ENCODE measurements around the gene OR1N1. TPM values are rescaled to one million over a fixed set of nuclear protein-coding genes. Genes with fewer than 3 reads are reported as not detected.

The OR1N1 gene
- total and polyA plus RNA-seq, 2 donors (not counting 3 experiments of a cell fraction or from before 2014, with no cell fraction given), result 0.08 TPM; not detected in 1

GRCh38 chr9:122510502-122510901, 16.6 kb downstream of the OR1N1 start, which contains the start of gene OR1J2:
TSS of gene OR1J2 (plus strand) at chr9:122510802. CDS start at chr9:122510802, 0 bp downstream.
- H3K79me2 ChIP-seq (ENCODE audit: control insufficient read depth, insufficient read depth, low read length), result no peaks in the 10 kb centered on the region
- dilution Hi-C loops (cut with MboI; ENCODE audit: extremely low pct_ligation_motif_present, low sequenced_read_pairs) (no loop called here), intact Hi-C loops (cut with micrococcal nuclease) (no loop called here)
- H4K20me1 ChIP-seq (replicated peaks; ENCODE audit: control insufficient read depth, extremely low read depth, insufficient read depth, low read length), result no peaks in the 10 kb centered on the region
- H2AFZ ChIP-seq (ENCODE audit: low read depth, low read length), result no peak within 1 kb of the TSS
- no peaks in the 10 kb centered on the region for H3K4me1 ChIP-seq (ENCODE audit: control insufficient read depth, extremely low read depth, insufficient read depth, low read length)
- BruUV-seq (replicated peaks), result no TSS peak
- H3K36me3 ChIP-seq (ENCODE audit: control insufficient read depth in 2 of 2, extremely low read depth in 1 of 2, insufficient read depth in 2 of 2, low read length in 2 of 2), result no peaks in the 10 kb centered on the region
- no peaks in the 10 kb centered on the region for H3K9me3 ChIP-seq (replicated peaks; ENCODE audit: control insufficient read depth, insufficient read depth, low read length)
- H3K4me2 ChIP-seq (ENCODE audit: insufficient read depth, low read length), result no peak within 1 kb of the TSS
- FAIRE-seq (no peak), DNase-seq (ENCODE audit: low read depth, low spot score) (no peak)
- H3K27ac ChIP-seq (ENCODE audit: insufficient read depth, low read depth, low read length), result no peak within 1 kb of the TSS
- POLR2A ChIA-PET, result no interaction called here
- H3K9me1 ChIP-seq (replicated peaks; ENCODE audit: control insufficient read depth, extremely low read depth, insufficient read depth, low read length), result peaks cover 2% of the 10 kb centered on the region
- TF ChIP-seq FOS (IDR thresholded peaks at IDR 0.05; ENCODE audit: borderline replicate concordance, insufficient read depth, low read length), result no peak
- no peak for TF ChIP-seq POLR2A (IDR thresholded peaks at IDR 0.05; ENCODE audit: low read depth, low read length)
- no peak for TF ChIP-seq JUN (IDR thresholded peaks at IDR 0.05; ENCODE audit: borderline replicate concordance, insufficient read depth, insufficient read length, low read depth)
- no peak for TF ChIP-seq GATA2 (IDR thresholded peaks at IDR 0.05; ENCODE audit: insufficient read depth, insufficient read length, low read depth, low read length)
- TF ChIP-seq EZH2 (IDR thresholded peaks at IDR 0.05; ENCODE audit: borderline replicate concordance, low read depth, low read length, severe bottlenecking), result no peak
- no peak for TF ChIP-seq MYC (IDR thresholded peaks at IDR 0.05; ENCODE audit: low read depth, low read length)
- TF ChIP-seq CTCF (IDR thresholded peaks at IDR 0.05; ENCODE audit: extremely low read depth in 1 of 2, insufficient read depth in 1 of 2, low read depth in 1 of 2, low read length in 2 of 2), result no peak
- no peak for TF ChIP-seq MAX (IDR thresholded peaks at IDR 0.05; ENCODE audit: insufficient read depth, insufficient read length)
- no peak for TF ChIP-seq POLR2AphosphoS5 (IDR thresholded peaks at IDR 0.05; ENCODE audit: insufficient read depth, low read depth, low read length)
- peaks cover 8 to 14% of the 10 kb centered on the region in 2 experiments for H3K27me3 ChIP-seq (ENCODE audit: control insufficient read depth in 2 of 2, insufficient read depth in 2 of 2, low read length in 2 of 2)
- CTCF ChIA-PET, result interaction anchor here (0.7 kb wide), 1 partner anchor 12 kb away, joined by 3 read pairs; no protein-coding TSS in a partner anchor
- no peak within 1 kb of the TSS for H3K9ac ChIP-seq (replicated peaks; ENCODE audit: extremely low read depth, insufficient read depth, low read length)
- no peak within 1 kb of the TSS for H3K4me3 ChIP-seq (replicated peaks in 1 of 3; ENCODE audit: insufficient read depth in 1 of 3, low read depth in 1 of 3, low read length in 3 of 3)

Data from endothelial cell of umbilical vein (primary cell).